ENCODE results near the gene MAP3K4. TPM values are rescaled to one million over a fixed set of nuclear protein-coding genes. Genes with fewer than 3 reads are reported as not detected.

The MAP3K4 gene
- total RNA-seq, 4 donors from 2014 or later, result 24.3 to 99.0 (median 37.4) TPM

GRCh38 chr6:161033667-161034066 lies 42.1 kb downstream of the MAP3K4 start:
- no peak overlapping the region for H3K27ac ChIP-seq
- H3K36me3 ChIP-seq, result no peaks in the 10 kb centered on the region
- TF ChIP-seq POLR2A (IDR thresholded peaks at IDR 0.05), result no peak
- no peak for TF ChIP-seq CTCF (IDR thresholded peaks at IDR 0.05)
- no peak overlapping the region for H3K4me3 ChIP-seq
- H3K4me1 ChIP-seq, result no peaks in the 10 kb centered on the region
- no peaks in the 10 kb centered on the region for H3K9me3 ChIP-seq
- DNase-seq, result no peak
- H3K27me3 ChIP-seq, result no peaks in the 10 kb centered on the region

GRCh38 chr6:161035182-161035980 lies 43.8 kb downstream of the MAP3K4 start:
- Histone ChIP-seq H3K36me3 (no peaks in the 10 kb centered on the region), H3K27ac (no peak overlapping the region), H3K27me3 (no peaks in the 10 kb centered on the region), H3K9me3 (no peaks in the 10 kb centered on the region), H3K4me1 (no peaks in the 10 kb centered on the region), H3K4me3 (no peak overlapping the region)
- no peak for DNase-seq
- TF ChIP-seq POLR2A (IDR thresholded peaks at IDR 0.05) (no peak), CTCF (IDR thresholded peaks at IDR 0.05) (no peak)

GRCh38 chr6:161035981-161036263 lies 44.4 kb downstream of the MAP3K4 start:
- TF ChIP-seq CTCF (IDR thresholded peaks at IDR 0.05), result no peak
- TF ChIP-seq POLR2A (IDR thresholded peaks at IDR 0.05), result no peak
- Histone ChIP-seq H3K9me3 (no peaks in the 10 kb centered on the region), H3K36me3 (no peaks in the 10 kb centered on the region), H3K27ac (no peak overlapping the region), H3K27me3 (no peaks in the 10 kb centered on the region), H3K4me1 (no peaks in the 10 kb centered on the region), H3K4me3 (no peak overlapping the region)
- no peak for DNase-seq

- H3K4me3 ChIP-seq, result no peak overlapping the region
- DNase-seq, result no peak
- no peaks in the 10 kb centered on the region for H3K4me1 ChIP-seq
- peak overlapping the region in 2 of 4 donors; percentile 26 to 61 for H3K27ac ChIP-seq
- H3K9me3 ChIP-seq, result no peaks in the 10 kb centered on the region
- TF ChIP-seq POLR2A (IDR thresholded peaks at IDR 0.05) (no peak), CTCF (IDR thresholded peaks at IDR 0.05) (no peak)
- no peaks in the 10 kb centered on the region for H3K27me3 ChIP-seq
- no peaks in the 10 kb centered on the region for H3K36me3 ChIP-seq
These were observed 46.3 kb downstream of the MAP3K4 start for GRCh38 chr6:161037873-161038228.

- no peaks in the 10 kb centered on the region for H3K27me3 ChIP-seq
- H3K9me3 ChIP-seq, result no peaks in the 10 kb centered on the region
- no peaks in the 10 kb centered on the region for H3K36me3 ChIP-seq
- no peak for DNase-seq
- no peaks in the 10 kb centered on the region for H3K4me1 ChIP-seq
- peak overlapping the region in 2 of 4 donors; percentile 26 to 61 for H3K27ac ChIP-seq
- TF ChIP-seq CTCF (IDR thresholded peaks at IDR 0.05), result no peak
- no peak for TF ChIP-seq POLR2A (IDR thresholded peaks at IDR 0.05)
- H3K4me3 ChIP-seq, result no peak overlapping the region
These were observed 46.9 kb downstream of the MAP3K4 start for GRCh38 chr6:161038229-161039031.

Data from Peyer's patch (tissue), 4 donors.